NCI-H82 (cell line): ENCODE measurements around the gene PTPRN2.

Experiments used
- DNase-seq: peaks from one replicate; lab custom pipeline; 2025; lab: John Stamatoyannopoulos, UW

Gene PTPRN2

DNA sequence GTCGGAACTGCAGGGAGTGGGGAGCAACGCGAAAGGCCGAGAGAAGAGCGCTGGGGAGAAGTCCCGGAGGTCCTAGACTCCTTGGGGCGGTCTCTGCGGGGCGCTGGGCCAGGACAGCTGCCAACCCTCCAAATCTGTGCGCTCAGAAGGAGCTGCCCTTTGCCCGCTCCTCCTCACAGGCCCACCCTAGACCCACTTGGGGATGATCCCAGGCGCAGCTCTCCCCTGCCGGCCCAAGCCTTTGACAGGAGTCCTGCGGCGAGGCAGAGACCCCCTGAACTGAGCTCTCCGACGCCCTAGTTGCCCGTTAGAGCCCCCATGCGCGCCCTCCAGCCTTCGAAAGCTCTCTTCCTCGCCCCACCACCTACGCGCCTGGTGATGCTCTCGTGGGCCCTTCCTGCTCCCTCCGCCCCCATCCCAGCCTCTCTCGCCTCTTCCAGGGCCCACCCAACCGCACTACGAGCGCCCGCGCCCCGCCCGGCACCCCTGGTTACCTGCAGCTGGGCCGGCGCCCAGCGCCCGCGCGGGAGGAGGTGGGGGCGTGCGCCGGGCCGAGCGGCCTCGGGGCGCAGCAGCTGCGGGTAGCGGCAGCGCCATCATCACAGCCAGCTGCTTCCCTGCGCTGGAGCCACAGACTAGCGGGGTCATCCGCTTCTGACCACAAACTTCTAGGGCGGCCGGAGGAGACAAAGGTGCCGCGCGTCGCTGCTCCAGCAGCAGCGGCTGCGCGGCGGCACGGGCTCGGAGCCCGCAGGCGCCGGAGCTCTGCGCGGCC, 897.4 kb downstream of the PTPRN2 start:
- DNase-seq: no peak

DNA sequence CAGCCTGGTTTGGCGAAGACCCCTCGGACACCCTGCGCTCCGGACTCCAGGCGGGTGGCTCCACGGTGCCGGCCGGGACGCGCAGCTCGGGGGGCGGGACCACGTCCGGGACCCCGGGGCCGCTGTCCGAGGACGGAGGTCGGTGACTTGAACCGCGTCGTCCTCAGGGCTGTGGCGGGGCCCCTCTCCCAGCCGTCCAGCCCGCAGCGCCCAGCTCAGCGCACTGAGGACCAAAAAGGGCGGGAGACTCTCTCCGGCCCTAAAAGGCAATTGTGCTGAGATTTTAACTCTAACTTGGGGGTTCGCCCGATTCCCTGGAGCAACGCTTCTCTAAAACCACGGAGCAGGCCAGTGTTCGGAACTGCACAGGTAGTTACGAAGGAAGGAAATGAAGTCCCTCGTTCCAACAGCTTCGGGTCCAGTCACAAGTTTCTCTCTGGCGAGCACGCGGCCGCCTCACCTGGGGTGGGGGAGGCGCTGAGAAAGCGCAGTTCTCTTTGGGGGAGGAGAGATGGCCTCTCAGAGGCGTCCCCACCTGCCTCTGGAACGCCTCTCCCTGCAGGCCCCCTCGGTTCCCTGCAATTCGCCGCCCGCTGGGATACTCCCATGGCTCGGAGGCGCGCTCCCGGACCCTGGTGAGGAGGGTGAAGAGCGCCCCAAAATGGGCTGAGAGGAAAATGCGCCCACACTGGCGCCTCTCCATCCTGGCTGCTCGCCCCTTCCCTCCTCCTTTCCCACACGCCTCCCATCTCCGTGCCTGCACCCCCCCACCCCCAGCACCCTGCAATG, 898.2 kb downstream of the PTPRN2 start:
- DNase-seq: no peak

DNA sequence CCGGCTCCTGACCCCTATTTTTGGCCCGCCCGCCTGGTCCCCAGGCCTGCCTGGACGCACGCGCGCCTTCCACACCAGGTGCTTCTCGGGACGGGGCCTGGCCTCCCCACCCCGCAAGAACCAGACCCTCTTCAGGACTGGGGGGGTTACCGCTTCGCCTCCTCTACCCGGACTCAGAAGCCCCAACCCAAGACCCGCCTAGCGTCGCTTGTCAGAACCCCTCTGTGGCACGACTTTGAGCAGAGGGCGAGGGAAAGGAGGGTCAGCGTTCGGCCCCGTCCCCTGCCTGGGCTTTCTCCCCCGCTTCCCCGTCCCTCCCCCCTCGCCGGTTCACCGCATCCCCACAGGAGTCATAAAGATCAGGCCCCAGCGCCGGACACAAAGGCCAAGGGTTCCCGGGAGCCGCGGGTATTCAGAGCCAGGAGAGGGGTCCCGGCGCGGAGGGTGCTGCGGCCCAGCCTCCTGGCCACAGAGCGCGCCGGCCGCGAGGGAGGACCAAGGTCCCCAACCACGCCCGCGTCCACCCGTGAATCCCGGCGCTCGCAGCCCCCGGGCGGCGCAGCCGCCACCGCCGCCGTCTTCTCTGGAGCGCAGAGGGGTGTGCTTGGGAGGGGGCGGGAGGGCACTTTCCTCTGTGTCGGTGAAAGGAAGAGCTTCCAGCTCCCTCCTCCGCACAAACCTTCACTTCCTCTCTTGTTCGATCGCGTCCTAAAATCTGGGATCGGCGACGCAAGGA, 898.9 kb downstream of the PTPRN2 start:
- DNase-seq: no peak

DNA sequence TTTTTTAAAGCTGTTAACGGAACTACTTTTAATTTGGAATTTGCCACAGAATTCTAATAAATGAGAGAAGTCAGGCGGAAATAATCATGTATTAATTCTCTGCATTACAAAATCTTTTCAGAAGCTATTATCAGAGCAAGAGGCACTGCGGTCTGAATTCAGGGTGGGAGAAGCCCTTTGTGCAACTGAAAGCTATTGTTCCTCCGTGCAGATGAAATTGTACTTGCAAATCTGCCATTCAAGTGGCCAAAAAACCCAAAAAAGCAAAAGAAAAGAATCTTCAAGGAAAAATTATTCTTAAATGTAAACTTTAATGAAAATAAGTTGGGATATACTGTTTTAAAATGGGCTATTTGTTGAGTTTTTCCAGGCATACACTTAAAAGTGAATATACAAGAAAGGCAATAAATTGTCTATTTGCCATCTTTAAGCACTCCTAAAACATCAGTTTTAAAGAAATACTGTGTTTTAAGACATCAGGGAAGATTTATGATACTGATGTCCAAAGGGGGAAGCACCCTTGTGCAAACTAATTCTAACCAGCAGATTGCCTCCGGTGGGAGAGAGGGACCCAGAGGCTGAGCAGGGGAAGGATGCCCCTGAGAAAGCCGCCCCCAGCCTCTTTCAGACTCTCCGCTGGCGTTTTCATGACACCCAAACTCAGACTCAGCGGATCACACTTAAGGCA, 899.6 kb downstream of the PTPRN2 start:
- DNase-seq: no peak

DNA sequence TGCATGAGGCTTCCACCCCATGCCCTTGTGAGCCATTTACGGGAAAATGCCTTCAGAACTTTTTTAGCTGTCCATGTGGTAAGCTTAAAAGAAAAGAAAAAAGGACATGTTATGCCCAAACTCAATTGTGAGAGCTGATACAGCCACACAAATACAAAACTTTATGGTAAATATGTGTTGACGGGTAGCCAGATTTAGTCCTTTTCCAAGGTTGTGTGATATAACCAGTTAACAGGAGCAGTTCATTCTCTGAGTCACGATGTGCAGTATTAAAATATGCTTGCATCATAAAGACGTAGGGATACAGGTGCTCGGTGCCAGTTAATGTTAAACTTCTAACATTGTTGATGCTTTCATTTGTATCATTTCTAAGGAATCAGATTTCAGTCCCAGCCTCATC, 900.5 kb downstream of the PTPRN2 start:
- DNase-seq: no peak

DNA sequence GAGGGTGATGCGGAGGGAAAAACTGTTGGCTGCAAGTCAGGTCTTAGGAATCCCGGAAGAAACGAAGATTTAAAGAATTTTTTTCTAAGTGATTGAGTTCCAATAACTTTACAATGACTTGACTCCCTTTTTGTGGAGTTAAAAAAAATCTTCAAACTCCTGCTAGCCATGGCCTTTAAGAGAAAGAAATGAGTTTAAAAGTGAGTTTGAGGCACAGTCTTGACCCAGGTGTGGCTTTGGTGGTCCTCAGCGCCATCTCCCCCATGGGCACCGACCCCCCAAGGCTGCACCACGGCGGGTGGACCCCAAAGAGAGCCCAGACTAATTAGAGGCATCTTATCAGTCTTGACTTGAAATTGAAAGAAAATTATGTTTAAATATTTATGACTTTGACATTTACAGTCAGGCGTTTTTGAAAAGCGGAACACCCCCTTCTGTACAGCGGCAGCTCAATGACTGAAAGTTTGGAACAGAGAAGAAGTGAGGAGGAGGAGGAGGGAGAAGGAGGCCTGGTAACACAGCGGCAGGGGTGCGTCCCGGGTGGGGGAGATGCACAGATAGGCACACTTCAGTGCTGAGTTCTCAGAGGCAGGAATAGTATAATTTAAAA, 901.2 kb downstream of the PTPRN2 start:
- DNase-seq: no peak

DNA sequence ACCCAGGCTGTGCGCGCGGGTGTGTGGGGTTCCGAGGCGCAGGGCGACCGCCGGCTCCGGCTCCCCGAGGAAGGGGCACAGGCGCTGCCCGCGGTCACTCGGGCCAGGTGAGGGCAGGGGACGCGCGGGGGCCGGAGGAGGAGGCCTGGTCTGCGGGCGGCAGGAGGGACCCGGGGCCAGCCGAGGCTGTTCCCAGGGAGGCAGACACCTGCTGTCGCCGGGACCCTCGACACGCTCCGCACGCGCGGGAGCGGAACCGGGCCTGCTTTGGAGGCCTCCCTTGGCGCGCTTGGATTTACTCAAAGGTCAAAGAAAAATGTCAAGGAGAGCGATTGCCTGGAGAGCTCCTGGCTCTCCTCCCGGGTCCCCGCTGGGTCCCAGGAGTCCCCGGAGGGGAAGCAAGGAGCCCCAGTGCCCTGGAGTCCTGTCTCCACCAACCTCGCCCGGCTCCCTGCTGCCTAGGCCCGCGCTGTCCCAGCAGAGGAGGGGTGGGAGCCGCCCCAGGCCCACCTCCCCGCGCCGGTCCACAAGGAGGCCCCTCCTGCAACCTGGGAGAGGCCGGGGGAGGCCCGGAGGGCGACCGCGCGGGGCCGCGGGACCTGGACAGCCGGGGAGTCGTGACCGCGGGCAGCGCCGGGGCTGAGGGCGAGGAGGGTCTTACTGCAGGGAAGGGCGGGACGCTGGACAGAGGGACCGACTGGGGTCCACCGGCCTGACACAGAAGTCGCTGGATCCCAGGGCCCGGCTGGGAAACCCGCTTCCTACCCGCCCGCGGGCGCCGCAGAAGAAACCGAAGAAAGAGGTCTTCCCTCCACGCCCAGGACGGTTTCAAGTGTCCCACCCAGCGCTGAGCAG, 902.0 kb downstream of the PTPRN2 start:
- no peak for DNase-seq

DNA sequence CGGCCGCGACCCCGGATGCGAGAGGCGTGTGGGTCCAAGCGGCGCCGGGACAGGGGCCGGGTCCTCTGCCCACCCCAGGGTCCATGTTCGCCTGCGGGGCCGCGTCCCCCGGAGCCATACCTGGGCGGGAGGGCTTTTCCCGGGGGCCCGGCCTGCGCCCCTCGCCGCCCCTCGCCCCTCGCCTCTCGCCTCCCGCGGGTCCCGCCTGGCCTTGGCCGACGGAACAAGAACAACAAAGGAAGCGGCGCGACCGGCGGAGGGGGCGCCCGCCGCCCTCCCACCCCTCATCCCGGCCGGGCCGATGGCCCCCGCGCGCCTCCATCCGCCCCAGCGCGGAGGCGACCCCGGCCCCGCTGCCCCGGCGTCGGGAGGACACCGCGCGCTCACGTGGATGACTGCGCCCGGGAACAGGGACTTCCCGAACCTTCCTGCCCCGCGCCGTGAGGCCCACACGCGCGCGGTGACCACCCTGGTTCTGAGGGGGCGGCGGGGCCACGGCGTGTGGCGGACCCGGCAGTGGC, 902.7 kb downstream of the PTPRN2 start:
- DNase-seq: no peak

DNA sequence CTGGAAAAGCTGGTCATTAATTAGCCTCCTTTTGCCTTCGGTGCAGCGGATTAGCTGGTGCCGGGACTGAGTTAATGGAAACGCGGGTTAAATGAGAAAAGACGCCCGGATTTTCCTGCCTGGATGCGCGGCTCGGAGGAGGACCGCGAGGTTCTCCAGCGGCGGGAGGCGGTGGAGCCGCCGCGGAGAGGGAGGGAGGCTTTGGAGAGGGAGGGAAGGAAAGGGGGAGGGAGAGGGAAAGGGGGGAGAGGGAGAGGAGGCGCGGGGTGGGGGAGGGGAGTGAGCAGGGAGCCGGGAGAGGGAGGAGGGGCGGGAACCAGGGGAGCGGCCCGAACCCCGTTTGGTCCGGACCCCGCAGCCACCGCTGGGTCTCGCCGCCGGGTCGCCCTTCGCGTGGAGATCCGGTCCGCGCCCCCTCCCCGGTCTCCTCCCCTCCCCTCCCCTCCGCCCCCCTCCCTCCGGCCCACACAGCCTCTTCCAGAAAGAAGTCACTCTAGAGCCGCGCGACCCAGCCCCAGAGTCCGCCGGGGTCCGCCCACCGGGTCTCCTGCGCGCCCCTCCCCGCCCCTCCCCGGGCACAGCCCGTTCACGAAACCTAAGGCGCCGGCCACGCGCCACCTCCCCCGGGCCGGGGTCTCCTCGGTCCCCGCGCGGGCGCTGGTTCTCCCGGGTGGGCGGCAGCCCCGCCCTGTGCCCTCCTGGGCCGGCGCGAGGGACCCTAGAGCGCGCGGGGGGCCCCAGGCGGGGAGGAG, 903.3 kb downstream of the PTPRN2 start:
- no peak for DNase-seq

DNA sequence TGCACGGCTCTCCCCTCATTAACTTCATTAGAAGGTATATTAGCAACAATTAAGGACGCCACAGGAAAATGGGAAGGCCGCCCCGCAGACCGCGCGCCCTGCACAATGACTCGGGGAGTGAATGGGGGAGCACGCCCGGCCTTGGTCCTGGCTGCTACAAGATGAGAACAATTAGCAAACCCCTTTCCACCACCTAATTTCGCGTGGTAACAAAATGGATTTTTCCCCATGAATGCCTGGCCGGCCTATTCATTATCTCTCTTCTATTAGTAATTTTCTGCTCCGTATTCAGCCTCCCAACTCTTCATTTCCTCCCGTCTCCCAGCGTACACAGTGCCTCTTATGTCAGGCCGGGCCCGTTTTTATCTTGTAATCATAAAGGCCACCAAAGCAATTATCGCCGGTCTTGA, 903.9 kb downstream of the PTPRN2 start:
- DNase-seq: no peak

DNA sequence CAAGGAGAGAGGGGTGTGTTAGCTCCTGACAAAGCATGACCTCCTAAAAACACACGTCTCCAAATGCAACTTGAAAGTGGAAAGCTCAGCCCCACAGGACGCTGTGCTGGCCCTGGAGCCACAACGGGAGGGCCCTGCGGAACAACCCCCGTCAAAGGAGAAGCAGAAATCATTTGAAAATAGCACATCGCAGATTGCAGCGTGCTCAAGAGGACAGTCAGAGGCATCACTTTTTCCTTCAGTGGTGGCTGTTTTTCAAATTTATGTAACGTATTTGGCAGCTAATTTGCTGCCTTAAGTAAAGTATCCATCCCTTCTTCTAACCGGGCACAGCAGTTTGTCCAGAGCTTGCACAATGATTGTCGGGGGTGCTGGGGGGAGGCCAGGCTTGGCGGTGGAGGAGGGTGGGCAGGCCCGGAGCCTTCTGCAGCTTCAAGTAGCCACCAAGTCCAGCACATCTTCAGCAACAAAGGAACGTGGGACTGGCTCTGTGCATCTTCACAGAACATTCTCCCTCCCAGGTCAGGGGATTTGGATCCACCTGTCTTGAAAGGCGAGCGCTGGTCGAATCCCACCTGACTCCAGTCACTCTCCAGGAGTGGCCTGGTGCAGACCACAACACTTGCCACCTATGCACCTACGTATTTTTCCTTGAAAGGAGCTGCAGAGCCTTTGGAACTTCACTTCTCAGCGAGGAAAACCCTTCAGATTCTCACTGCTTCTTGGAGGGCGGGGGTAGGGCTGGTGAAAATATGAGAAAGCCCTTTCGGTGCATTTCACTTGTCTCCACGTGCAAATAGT, 904.5 kb downstream of the PTPRN2 start:
- no peak for DNase-seq

DNA sequence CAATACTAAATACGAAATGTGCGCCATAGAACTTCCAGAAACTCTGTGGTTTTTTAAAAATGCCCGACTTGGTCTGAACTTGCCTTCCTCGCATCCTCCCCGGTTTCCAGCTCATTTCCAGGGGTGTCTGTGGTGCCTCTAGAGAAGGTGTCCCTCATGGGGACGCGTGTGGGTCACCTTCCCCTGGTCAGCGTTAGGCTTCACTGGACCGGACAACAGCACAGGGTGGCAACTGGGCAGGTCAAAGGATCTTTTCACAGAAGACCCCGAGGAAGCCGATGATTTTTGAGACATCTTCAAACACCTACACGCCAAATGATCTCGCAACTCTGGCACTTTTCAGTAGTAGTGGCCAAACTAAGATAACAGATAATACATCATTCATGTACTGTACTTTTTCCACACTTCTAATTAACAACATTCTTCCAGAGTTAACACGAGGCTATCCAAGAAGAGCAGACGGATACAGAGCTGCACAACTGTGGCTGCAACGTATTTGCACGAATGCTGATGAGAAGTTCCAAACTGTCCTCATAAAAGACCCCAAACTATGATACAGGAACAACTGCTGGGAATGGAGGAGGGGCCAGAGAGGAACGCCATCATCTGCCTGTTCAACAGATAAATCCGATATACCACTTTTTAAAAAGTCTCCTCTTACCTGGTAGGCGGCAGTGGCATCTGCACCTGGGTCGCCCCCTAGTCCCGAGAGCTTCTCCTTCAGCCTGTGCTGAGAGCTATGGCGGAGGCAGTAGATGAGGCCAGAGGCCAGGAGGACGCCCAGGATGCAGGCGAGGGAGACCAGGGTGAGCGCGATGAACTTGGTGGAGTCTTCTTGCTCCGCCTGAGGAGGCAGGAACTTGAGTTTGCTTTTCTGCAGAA, 905.3 kb downstream of the PTPRN2 start:
- DNase-seq: no peak

DNA sequence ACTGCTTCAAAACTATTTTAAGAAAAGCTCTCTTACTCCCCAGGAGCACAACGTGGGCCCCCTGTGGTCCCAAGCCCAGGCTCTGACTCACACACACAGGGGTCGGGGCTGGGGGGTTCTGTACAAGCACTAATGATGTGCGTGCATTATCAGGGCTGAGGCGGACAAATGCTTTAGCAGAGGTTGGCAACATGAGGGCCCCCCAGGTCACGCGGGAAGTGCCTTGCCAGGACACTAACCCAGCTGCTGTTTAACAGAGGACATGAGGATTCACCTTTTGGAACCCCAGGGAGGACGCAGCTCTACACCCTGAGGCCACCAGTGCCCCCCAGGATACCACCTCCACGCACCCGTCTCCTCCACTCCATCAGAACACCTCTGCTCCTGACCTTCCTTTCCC, 908.0 kb downstream of the PTPRN2 start:
- no peak for DNase-seq

DNA sequence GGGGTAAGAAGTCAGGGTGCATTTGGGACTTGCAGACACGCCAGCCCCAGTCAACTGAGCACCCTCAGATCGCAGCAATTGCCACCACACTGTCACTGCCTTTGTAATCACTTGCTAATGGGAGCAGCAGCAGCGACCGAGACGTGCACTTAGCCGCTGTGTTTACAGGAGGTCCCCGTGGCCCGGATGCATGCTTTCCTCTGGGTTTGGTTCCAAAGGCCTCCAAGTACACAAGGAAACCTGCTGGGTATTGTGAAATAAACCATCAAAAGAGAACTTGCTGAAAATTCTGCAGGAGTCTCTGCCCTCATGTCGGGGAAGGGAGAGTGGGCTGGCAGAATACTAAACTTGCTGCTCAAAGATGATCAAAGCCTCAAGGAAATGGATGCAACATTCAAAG, 909.1 kb downstream of the PTPRN2 start:
- no peak for DNase-seq

DNA sequence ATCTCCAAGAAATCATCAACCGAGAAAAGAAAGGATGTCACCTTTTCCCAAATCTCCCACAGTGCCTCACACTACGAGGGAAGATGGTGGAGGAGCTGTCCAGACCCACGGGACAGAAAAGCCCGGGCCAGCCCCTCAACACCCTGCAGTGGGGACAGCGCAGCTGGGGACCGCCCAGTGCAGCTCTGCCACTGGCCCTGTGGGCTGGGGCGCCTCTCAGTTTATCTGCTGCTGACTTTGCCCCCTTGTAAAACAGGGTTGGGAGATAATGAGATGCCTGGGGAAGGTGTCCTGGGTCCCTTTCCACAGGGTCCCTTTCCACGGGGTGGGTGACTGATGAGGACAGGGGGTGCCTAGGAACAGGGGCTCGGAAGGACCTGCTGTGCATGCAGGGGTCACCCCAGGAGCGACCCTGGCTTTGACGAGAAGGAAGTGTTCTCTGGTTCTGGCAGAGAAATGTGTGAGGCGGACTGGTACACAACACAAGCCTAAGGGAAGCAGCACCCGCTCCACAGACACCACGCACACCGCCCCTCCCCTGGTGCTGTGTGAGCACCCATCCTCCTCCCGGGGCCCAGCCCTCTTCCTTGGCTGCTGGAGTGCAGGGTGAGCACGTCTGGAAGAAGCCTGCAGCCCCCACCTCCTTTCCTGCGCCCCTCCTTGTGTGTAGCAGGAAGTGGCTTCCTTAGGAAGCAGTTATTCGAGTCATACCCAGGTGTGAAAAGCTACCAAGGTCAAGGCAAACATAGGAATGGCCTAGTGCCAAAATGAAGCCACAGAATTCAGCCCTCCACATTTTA, 911.0 kb downstream of the PTPRN2 start:
- DNase-seq: no peak

DNA sequence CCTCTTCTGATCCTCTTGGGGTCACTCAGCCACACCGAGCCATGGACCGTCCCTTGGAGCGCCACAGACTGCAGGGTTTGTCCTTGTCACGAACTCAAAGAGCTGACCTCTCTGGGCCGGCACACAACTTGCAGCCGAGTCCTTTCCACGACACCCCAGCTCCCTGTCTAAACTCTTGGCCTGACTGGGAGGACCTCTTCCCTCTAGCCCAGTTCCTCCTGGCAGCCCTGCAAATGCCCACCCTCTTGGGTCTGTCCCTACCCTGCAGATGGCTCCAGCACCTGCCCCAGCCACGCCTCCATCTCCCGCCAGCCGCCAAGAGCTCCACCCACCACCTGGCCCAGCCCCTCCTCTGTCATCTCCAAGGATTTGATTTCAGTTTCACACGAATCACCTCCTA, 911.6 kb downstream of the PTPRN2 start:
- no peak for DNase-seq

DNA sequence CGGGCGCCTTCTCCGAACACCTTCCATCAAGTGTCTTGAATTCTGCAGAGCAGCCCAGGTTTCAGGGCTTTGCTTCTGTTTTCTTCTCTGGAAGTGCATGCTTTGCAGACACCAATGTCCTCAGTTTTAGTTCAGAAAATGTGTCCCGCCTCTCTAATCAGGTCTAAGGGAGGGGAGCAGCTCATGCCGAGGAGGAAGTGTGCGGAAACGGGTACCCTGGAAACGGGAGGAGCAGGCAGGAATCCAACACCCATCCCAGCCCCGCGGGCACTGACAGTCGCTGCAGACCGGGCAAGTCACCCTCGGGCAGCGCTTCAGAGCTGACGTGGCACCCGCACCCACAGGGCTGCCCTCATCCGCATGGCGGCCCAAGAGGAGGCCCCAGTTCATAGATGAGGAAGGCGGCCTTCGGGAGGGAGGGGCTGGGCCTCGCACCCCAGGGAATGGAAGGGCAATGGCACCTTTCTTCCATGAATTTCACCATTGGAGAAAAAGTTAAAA, 912.1 kb downstream of the PTPRN2 start:
- DNase-seq: no peak
